Liver (tissue), 9 donors: ENCODE measurements around the gene BTG3. TPM values are rescaled to one million over a fixed set of nuclear protein-coding genes. Genes with fewer than 3 reads are reported as not detected.

Experiments
- DNase-seq: peaks from one replicate; pipeline ENCODE4 v3.0.0-alpha.2; 2017; ENCODE audit warnings: low spot score
- H3K27ac ChIP-seq, 2 donors: one replicate each; pipeline ENCODE4 v1.7.0; 2013; ENCODE audit warnings: inconsistent platforms in 2 of 2, low read length in 2 of 2, control low read depth in 1 of 2, low read depth in 1 of 2, mild to moderate bottlenecking in 1 of 2
- H3K27me3 ChIP-seq, 4 donors: one replicate each; pipeline versions ENCODE4 v1.6.1 to v1.7.0; 2013; ENCODE audit warnings: low read length in 3 of 4, inconsistent platforms in 1 of 4, mild to moderate bottlenecking in 1 of 4, moderate library complexity in 1 of 4; ENCODE audit not compliant: control insufficient read depth in 4 of 4, insufficient read depth in 4 of 4
- H3K36me3 ChIP-seq, 4 donors: one replicate each; pipeline versions ENCODE4 v1.6.1 to v1.7.0; 2013; ENCODE audit warnings: low read length in 3 of 4, mild to moderate bottlenecking in 3 of 4, low read depth in 1 of 4, moderate library complexity in 1 of 4; ENCODE audit not compliant: control insufficient read depth in 4 of 4, insufficient read depth in 3 of 4
- H3K4me1 ChIP-seq, 4 donors: one replicate each; pipeline versions ENCODE4 v1.6.1 to v1.7.0; 2013; ENCODE audit warnings: low read length in 3 of 4, mild to moderate bottlenecking in 3 of 4, moderate library complexity in 1 of 4; ENCODE audit not compliant: control insufficient read depth in 4 of 4, insufficient read depth in 4 of 4
- H3K4me3 ChIP-seq, 3 donors: one replicate each; pipeline versions ENCODE4 v1.6.1 to v1.7.0; 2013; ENCODE audit warnings: low read length in 3 of 3, control low read depth in 1 of 3, low read depth in 1 of 3, mild to moderate bottlenecking in 1 of 3
- H3K9ac ChIP-seq, 2 donors: one replicate each; pipeline ENCODE4 v1.7.0; 2013; ENCODE audit warnings: low read length in 2 of 2, mild to moderate bottlenecking in 2 of 2, moderate library complexity in 2 of 2, control low read depth in 1 of 2, low read depth in 1 of 2
- H3K9me3 ChIP-seq, 4 donors: one replicate each; pipeline versions ENCODE4 v1.6.1 to v1.7.0; 2013; ENCODE audit warnings: low read length in 3 of 4; ENCODE audit not compliant: control insufficient read depth in 4 of 4
- ATF3 ChIP-seq: IDR thresholded peaks from 2 replicates; pipeline ENCODE4 v1.6.1; 2016; ENCODE audit warnings: antibody characterized with exemption
- CTCF ChIP-seq: fragments of 150-350 bp; IDR thresholded peaks from 2 replicates; pipeline ENCODE4 v1.5.1; 2017; ENCODE audit warnings: improper control_type of control experiment, low read depth, low read length; ENCODE audit not compliant: missing input control
- EGR1 ChIP-seq, 2 donors: IDR thresholded peaks; 2 replicates each; pipeline ENCODE4 v1.6.1; 2016 to 2018; ENCODE audit warnings: antibody characterized with exemption in 2 of 2, low read depth in 2 of 2
- FOXA1 ChIP-seq: IDR thresholded peaks from 2 replicates; pipeline ENCODE4 v1.6.1; 2016; ENCODE audit warnings: antibody characterized with exemption
- FOXA2 ChIP-seq: IDR thresholded peaks from 2 replicates; pipeline ENCODE4 v1.6.1; 2016; ENCODE audit warnings: antibody characterized with exemption
- GABPA ChIP-seq, 2 donors: IDR thresholded peaks in 1 of 2; conservative IDR thresholded peaks in 1 of 2; 2 replicates each; pipeline ENCODE4 v1.6.1; 2016; ENCODE audit warnings: antibody characterized with exemption in 2 of 2, mild to moderate bottlenecking in 1 of 2, moderate library complexity in 1 of 2
- HNF4A ChIP-seq, 2 donors: conservative IDR thresholded peaks; 2 replicates each; pipeline ENCODE4 v1.6.1; 2016; ENCODE audit warnings: antibody characterized with exemption in 2 of 2, mild to moderate bottlenecking in 2 of 2
- HNF4G ChIP-seq: IDR thresholded peaks from 2 replicates; pipeline ENCODE4 v1.6.1; 2016; ENCODE audit warnings: antibody characterized with exemption
- JUND ChIP-seq, 2 donors: IDR thresholded peaks; 2 replicates each; pipeline ENCODE4 v1.6.1; 2016; ENCODE audit warnings: antibody characterized with exemption in 2 of 2
- MAX ChIP-seq: IDR thresholded peaks from 2 replicates; pipeline ENCODE4 v1.6.1; 2016; ENCODE audit warnings: antibody characterized with exemption
- NR2F2 ChIP-seq: IDR thresholded peaks from 2 replicates; pipeline ENCODE4 v1.6.1; 2016; ENCODE audit warnings: antibody characterized with exemption
- RAD21 ChIP-seq, 2 donors: IDR thresholded peaks; 2 replicates each; pipeline ENCODE4 v1.6.1; 2016; ENCODE audit warnings: antibody characterized with exemption in 2 of 2, mild to moderate bottlenecking in 2 of 2
- REST ChIP-seq: IDR thresholded peaks from 2 replicates; pipeline ENCODE4 v1.6.1; 2016; ENCODE audit warnings: antibody characterized with exemption, mild to moderate bottlenecking
- RXRA ChIP-seq, 2 donors: IDR thresholded peaks; 2 replicates each; pipeline ENCODE4 v1.6.1; 2017 to 2018; ENCODE audit warnings: antibody characterized with exemption in 2 of 2, mild to moderate bottlenecking in 1 of 2
- SP1 ChIP-seq: IDR thresholded peaks from 2 replicates; pipeline ENCODE4 v1.6.1; 2018; ENCODE audit warnings: antibody characterized with exemption, mild to moderate bottlenecking
- TAF1 ChIP-seq: conservative IDR thresholded peaks from 2 replicates; pipeline ENCODE4 v1.6.1; 2016; ENCODE audit warnings: antibody characterized with exemption, mild to moderate bottlenecking
- YY1 ChIP-seq: IDR thresholded peaks from 2 replicates; pipeline ENCODE4 v1.6.1; 2016; ENCODE audit warnings: antibody characterized with exemption, mild to moderate bottlenecking
- ZBTB33 ChIP-seq: IDR thresholded peaks from 2 replicates; pipeline ENCODE4 v1.6.1; 2016; ENCODE audit warnings: antibody characterized with exemption
- WGBS: extraction: QIAGEN DNeasy Blood & Tissue Kit; methylation state at CpG from one replicate; pipeline ENCODE4 v1.1.7; 2013; 5-methylcytosine and 5-hydroxymethylcytosine counted together
- polyA plus RNA-seq, 2 donors: library from polyadenylated mRNA; stranded (reverse) in 1 of 2; unstranded in 1 of 2; fragments of 200-250 nt in 1 of 2; fragments of >200 nt in 1 of 2; fragmentation: Nextera tagmentation in 1 of 2; extraction: Ambion mirVana in 1 of 2; gene quantifications; one replicate each; pipeline versions ENCODE4 v1.2.1 to v1.2.3, GENCODE V29; 2013 to 2015
- total RNA-seq, 2 donors: library from RNA; depleted of rRNA; stranded (reverse); fragments of >200 nt; gene quantifications; one replicate each; pipeline ENCODE4 v1.2.3, GENCODE V29; 2014
- donor health status: healthy.
- donor health status: healthy.
- donor health status: healthy.
- donor health status: healthy.
- donor health status: healthy.

BTG3 gene
- total and polyA plus RNA-seq, 4 donors = 4.1 to 25.5 (median 5.5) TPM

- peaks cover 0 to 8% (median 4%) of the 10 kb centered on the region in 4 donors for H3K36me3 ChIP-seq
- no peaks in the 10 kb centered on the region for H3K27me3 ChIP-seq
- H3K4me3 ChIP-seq = no peak overlapping the region
- H3K27ac ChIP-seq = no peak overlapping the region
- no peaks in the 10 kb centered on the region for H3K9me3 ChIP-seq
- no peak for DNase-seq
- peaks cover 4 to 30% (median 11%) of the 10 kb centered on the region in 4 donors for H3K4me1 ChIP-seq
- TF ChIP-seq HNF4A (conservative IDR thresholded peaks at IDR 0.05) (no peak), ATF3 (no peak), ZBTB33 (no peak)
- no peak overlapping the region for H3K9ac ChIP-seq
These were observed 60.3 kb downstream of the BTG3 start for GRCh38 chr21:17552410-17552809.

- no peak for DNase-seq
- Histone ChIP-seq H3K9ac (no peak overlapping the region), H3K27ac (no peak overlapping the region), H3K9me3 (no peaks in the 10 kb centered on the region), H3K27me3 (no peaks in the 10 kb centered on the region), H3K36me3 (peaks cover 0 to 11% (median 4%) of the 10 kb centered on the region in 4 donors), H3K4me1 (peaks cover 4 to 29% (median 11%) of the 10 kb centered on the region in 4 donors), H3K4me3 (no peak overlapping the region)
- WGBS = 78% methylated on average over 5 of the region's 5 CpGs
- TF ChIP-seq ZBTB33 (no peak), YY1 (no peak), CTCF (no peak), GABPA (IDR thresholded peaks at IDR 0.05 in 1 of 2, conservative IDR thresholded peaks at IDR 0.05 in 1 of 2) (no peak), ATF3 (no peak), REST (no peak), MAX (no peak), FOXA2 (no peak), HNF4A (conservative IDR thresholded peaks at IDR 0.05) (no peak), EGR1 (IDR thresholded peaks at IDR 0.05; ENCODE audit: low read depth in 2 of 2) (no peak), RAD21 (IDR thresholded peaks at IDR 0.05) (no peak), FOXA1 (no peak), HNF4G (no peak), NR2F2 (no peak), RXRA (IDR thresholded peaks at IDR 0.05) (no peak), TAF1 (no peak), SP1 (no peak), JUND (IDR thresholded peaks at IDR 0.05) (no peak)
These were observed 61.9 kb downstream of the BTG3 start for GRCh38 chr21:17550671-17551308.
